Measurements from ENCODE around the gene AFF3.

DNA sequence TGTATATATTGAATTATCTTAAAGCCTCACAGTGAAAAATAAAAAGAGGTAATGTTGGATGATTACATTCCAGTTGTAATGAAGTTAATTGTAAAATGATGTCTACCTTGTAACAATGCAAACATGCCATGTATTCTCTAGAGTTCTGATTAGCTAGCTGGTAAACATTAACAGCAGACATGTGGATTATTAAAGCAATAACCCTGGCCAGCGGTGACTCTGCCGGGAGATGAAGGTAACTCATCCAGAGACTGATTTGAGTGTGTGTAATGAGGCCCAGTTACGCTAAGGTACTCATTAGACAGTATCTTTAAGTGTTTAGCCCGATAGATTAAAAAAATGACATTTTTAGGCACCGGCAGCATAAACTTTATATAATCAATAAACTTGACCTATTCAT is 573.0 kb downstream of the AFF3 start:
- TF ChIP-seq, protein P1, sequence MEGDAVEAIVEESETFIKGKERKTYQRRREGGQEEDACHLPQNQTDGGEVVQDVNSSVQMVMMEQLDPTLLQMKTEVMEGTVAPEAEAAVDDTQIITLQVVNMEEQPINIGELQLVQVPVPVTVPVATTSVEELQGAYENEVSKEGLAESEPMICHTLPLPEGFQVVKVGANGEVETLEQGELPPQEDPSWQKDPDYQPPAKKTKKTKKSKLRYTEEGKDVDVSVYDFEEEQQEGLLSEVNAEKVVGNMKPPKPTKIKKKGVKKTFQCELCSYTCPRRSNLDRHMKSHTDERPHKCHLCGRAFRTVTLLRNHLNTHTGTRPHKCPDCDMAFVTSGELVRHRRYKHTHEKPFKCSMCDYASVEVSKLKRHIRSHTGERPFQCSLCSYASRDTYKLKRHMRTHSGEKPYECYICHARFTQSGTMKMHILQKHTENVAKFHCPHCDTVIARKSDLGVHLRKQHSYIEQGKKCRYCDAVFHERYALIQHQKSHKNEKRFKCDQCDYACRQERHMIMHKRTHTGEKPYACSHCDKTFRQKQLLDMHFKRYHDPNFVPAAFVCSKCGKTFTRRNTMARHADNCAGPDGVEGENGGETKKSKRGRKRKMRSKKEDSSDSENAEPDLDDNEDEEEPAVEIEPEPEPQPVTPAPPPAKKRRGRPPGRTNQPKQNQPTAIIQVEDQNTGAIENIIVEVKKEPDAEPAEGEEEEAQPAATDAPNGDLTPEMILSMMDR (IDR thresholded peaks at IDR 0.05), result no peak
- no peak for TF ChIP-seq ZFX (IDR thresholded peaks at IDR 0.05; ENCODE audit: borderline replicate concordance)

All from 22Rv1 (cell line).